SK-N-SH treated with all-trans-retinoic acid at 6 μM for 48 hours (cell line): ENCODE results near the gene ALG2.

ENCODE experiments used
- ATAC-seq: fragments of 200-7000 bp; cut with Tn5 transposase; 3 replicates; pipeline ENCODE4 v1.9.1; 2020; ENCODE audit warnings: mild to moderate bottlenecking, moderate library complexity
- ARNTL ChIP-seq: fragments of 450-650 bp; formaldehyde crosslinking; IDR thresholded peaks from 2 replicates; pipeline ENCODE4 v1.5.0; 2020; ENCODE audit warnings: low read depth, mild to moderate bottlenecking, moderate library complexity, borderline replicate concordance
- BACH2 ChIP-seq: fragments of 250-450 bp; sonication (Bioruptor Pico); IDR thresholded peaks from 2 replicates; pipeline ENCODE4 v1.9.0; 2021; ENCODE audit warnings: mild to moderate bottlenecking, borderline replicate concordance
- CREB5 ChIP-seq: fragments of 250-450 bp; sonication (Bioruptor Pico); IDR thresholded peaks from 2 replicates; pipeline ENCODE4 v1.5.1; 2020; ENCODE audit warnings: low read depth, mild to moderate bottlenecking, moderate library complexity
- CSDC2 ChIP-seq: fragments of 250-450 bp; sonication (Bioruptor Pico); IDR thresholded peaks from 2 replicates; pipeline ENCODE4 v1.5.0; 2020; ENCODE audit warnings: mild to moderate bottlenecking, moderate library complexity
- CSRNP3 ChIP-seq: fragments of 250-450 bp; sonication (Bioruptor Pico); IDR thresholded peaks from 2 replicates; pipeline ENCODE4 v1.5.1; 2021; ENCODE audit warnings: mild to moderate bottlenecking, moderate library complexity
- ESRRG ChIP-seq: fragments of 250-450 bp; sonication (Bioruptor Pico); IDR thresholded peaks from 2 replicates; pipeline ENCODE4 v1.6.1; 2021; ENCODE audit warnings: mild to moderate bottlenecking
- PATZ1 ChIP-seq: fragments of 250-450 bp; sonication (Bioruptor Pico); IDR thresholded peaks from 2 replicates; pipeline ENCODE4 v1.8.0; 2020; ENCODE audit warnings: mild to moderate bottlenecking, moderate library complexity, borderline replicate concordance
- PPARA ChIP-seq: fragments of 250-450 bp; sonication (Bioruptor Pico); IDR thresholded peaks from 2 replicates; pipeline ENCODE4 v1.5.0; 2020; ENCODE audit warnings: mild to moderate bottlenecking, borderline replicate concordance
- RARB ChIP-seq: fragments of 250-450 bp; sonication (Bioruptor Pico); IDR thresholded peaks from 2 replicates; pipeline ENCODE4 v1.8.0; 2021; ENCODE audit warnings: mild to moderate bottlenecking, moderate library complexity
- SNAI2 ChIP-seq: fragments of 250-450 bp; sonication (Bioruptor Pico); IDR thresholded peaks from 2 replicates; pipeline ENCODE4 v1.5.0; 2020; ENCODE audit warnings: mild to moderate bottlenecking, moderate library complexity
- TCF4 ChIP-seq: fragments of 250-450 bp; sonication (Bioruptor Pico); IDR thresholded peaks from 2 replicates; pipeline ENCODE4 v1.8.0; 2021; ENCODE audit warnings: mild to moderate bottlenecking, moderate library complexity, borderline replicate concordance
- TOX ChIP-seq: fragments of 250-450 bp; sonication (Bioruptor Pico); IDR thresholded peaks from 2 replicates; pipeline ENCODE4 v1.8.0; 2021; ENCODE audit warnings: mild to moderate bottlenecking, moderate library complexity, borderline replicate concordance
- ZC3H10 ChIP-seq: fragments of 250-450 bp; sonication (Bioruptor Pico); IDR thresholded peaks from 2 replicates; pipeline ENCODE4 v1.5.1; 2021; ENCODE audit warnings: mild to moderate bottlenecking, moderate library complexity
- ZFP3 ChIP-seq: fragments of 250-450 bp; sonication (Bioruptor Pico); IDR thresholded peaks from 2 replicates; pipeline ENCODE4 v1.5.0; 2020; ENCODE audit warnings: mild to moderate bottlenecking, moderate library complexity
- ZFP30 ChIP-seq: fragments of 450-650 bp; formaldehyde crosslinking; IDR thresholded peaks from 2 replicates; pipeline ENCODE4 v1.5.0; 2022; ENCODE audit warnings: mild to moderate bottlenecking, moderate library complexity
- ZNF565 ChIP-seq: fragments of 450-650 bp; formaldehyde crosslinking; conservative IDR thresholded peaks from 2 replicates; pipeline ENCODE4 v1.5.0; 2020; ENCODE audit warnings: low read depth, mild to moderate bottlenecking, moderate library complexity
- ZNF70 ChIP-seq: fragments of 450-650 bp; formaldehyde crosslinking; IDR thresholded peaks from 2 replicates; pipeline ENCODE4 v1.5.0; 2020; ENCODE audit warnings: mild to moderate bottlenecking, moderate library complexity
- ZNF8 ChIP-seq: fragments of 450-650 bp; formaldehyde crosslinking; IDR thresholded peaks from 2 replicates; pipeline ENCODE4 v1.5.0; 2020; ENCODE audit warnings: mild to moderate bottlenecking, moderate library complexity
- TF ChIP-seq, protein P1 (sequence below): fragments of 250-450 bp; sonication (Bioruptor Pico); IDR thresholded peaks from 2 replicates; pipeline ENCODE4 v1.5.0; 2020; ENCODE audit warnings: mild to moderate bottlenecking, moderate library complexity
- TF ChIP-seq, protein P2 (sequence below): fragments of 250-450 bp; sonication (Bioruptor Pico); IDR thresholded peaks from 2 replicates; pipeline ENCODE4 v1.8.0; 2021; ENCODE audit warnings: low read depth, mild to moderate bottlenecking, moderate library complexity, borderline replicate concordance

The ALG2 gene

DNA sequence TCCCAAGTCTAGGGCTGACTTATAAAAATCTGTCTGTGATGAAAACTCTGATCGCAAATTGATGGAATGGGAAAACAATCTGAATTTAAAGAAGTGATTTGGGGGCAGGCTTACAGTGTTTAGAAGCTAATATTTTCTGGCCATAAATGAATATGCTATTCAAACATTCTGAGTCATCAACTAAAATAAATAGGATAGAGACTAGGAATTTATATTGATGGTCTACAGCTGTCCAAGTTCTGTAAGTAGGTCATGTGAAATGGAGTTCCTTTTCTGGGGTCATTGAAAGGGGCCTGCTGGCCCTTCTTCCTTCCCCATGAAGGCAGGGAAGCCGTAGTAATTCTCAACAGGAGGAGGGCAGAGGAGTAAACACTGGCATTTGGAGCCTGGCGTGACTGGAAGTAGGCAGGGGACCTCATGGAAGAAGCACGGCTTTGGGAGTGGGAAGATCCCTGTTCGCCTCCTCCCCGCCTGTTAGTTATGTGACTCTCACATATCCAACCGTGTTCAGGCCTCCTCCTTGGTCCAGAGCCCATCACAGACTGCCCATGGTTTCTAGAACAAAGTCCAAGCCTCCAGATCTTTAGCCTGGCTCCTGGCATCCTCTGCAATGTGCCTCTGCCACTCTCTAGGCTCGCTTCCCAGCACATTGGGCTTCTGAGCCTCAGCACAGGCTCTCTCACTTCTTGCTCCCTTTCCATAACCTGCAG, 31.7 kb downstream of the ALG2 start:
- TF ChIP-seq ZFP3 (no peak), CREB5 (CRISPR knock-in tag) (no peak), TCF4 (CRISPR knock-in tag) (no peak), ARNTL (CRISPR knock-in tag) (no peak), PPARA (CRISPR knock-in tag) (no peak), ESRRG (no peak), ZNF565 (no peak), ZNF8 (no peak), RARB (CRISPR knock-in tag) (no peak), PATZ1 (CRISPR knock-in tag) (no peak), CSRNP3 (CRISPR knock-in tag) (no peak), CSDC2 (CRISPR knock-in tag) (no peak), SNAI2 (CRISPR knock-in tag) (no peak)
- TF ChIP-seq, protein P1, sequence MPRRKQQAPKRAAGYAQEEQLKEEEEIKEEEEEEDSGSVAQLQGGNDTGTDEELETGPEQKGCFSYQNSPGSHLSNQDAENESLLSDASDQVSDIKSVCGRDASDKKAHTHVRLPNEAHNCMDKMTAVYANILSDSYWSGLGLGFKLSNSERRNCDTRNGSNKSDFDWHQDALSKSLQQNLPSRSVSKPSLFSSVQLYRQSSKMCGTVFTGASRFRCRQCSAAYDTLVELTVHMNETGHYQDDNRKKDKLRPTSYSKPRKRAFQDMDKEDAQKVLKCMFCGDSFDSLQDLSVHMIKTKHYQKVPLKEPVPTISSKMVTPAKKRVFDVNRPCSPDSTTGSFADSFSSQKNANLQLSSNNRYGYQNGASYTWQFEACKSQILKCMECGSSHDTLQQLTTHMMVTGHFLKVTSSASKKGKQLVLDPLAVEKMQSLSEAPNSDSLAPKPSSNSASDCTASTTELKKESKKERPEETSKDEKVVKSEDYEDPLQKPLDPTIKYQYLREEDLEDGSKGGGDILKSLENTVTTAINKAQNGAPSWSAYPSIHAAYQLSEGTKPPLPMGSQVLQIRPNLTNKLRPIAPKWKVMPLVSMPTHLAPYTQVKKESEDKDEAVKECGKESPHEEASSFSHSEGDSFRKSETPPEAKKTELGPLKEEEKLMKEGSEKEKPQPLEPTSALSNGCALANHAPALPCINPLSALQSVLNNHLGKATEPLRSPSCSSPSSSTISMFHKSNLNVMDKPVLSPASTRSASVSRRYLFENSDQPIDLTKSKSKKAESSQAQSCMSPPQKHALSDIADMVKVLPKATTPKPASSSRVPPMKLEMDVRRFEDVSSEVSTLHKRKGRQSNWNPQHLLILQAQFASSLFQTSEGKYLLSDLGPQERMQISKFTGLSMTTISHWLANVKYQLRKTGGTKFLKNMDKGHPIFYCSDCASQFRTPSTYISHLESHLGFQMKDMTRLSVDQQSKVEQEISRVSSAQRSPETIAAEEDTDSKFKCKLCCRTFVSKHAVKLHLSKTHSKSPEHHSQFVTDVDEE (CRISPR knock-in tag): no peak
- TF ChIP-seq, protein P2, sequence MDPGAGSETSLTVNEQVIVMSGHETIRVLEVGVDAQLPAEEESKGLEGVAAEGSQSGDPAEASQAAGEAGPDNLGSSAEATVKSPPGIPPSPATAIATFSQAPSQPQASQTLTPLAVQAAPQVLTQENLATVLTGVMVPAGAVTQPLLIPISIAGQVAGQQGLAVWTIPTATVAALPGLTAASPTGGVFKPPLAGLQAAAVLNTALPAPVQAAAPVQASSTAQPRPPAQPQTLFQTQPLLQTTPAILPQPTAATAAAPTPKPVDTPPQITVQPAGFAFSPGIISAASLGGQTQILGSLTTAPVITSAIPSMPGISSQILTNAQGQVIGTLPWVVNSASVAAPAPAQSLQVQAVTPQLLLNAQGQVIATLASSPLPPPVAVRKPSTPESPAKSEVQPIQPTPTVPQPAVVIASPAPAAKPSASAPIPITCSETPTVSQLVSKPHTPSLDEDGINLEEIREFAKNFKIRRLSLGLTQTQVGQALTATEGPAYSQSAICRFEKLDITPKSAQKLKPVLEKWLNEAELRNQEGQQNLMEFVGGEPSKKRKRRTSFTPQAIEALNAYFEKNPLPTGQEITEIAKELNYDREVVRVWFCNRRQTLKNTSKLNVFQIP: no peak
- ATAC-seq: no peak

- ATAC-seq: no peak
- TF ChIP-seq CREB5 (CRISPR knock-in tag) (no peak), PPARA (CRISPR knock-in tag) (no peak), ARNTL (CRISPR knock-in tag) (no peak), TCF4 (CRISPR knock-in tag) (no peak), ZFP3 (no peak), ZFP30 (CRISPR knock-in tag) (no peak), RARB (CRISPR knock-in tag) (no peak), ZC3H10 (CRISPR knock-in tag) (no peak), ZNF70 (no peak), BACH2 (CRISPR knock-in tag) (no peak), ZNF565 (no peak), CSRNP3 (CRISPR knock-in tag) (no peak), ESRRG (no peak), CSDC2 (CRISPR knock-in tag) (no peak), SNAI2 (CRISPR knock-in tag) (no peak), TOX (CRISPR knock-in tag) (no peak)
- TF ChIP-seq, protein P2: no peak
- TF ChIP-seq, protein P1 (CRISPR knock-in tag): no peak
Measured at GRCh38 chr9:99189186-99189585, 32.6 kb downstream of the ALG2 start.
